C4-2B (cell line): ENCODE measurements around the gene RBM28.

Experiments
- ZFX ChIP-seq: fragments of 450-650 bp; IDR thresholded peaks from 2 replicates; pipeline ENCODE4 v1.6.1; 2017
- TF ChIP-seq, protein P1 (sequence below): fragments of 450-650 bp; conservative IDR thresholded peaks from 2 replicates; pipeline ENCODE4 v1.5.1; 2017; ENCODE audit warnings: mild to moderate bottlenecking

DNA sequence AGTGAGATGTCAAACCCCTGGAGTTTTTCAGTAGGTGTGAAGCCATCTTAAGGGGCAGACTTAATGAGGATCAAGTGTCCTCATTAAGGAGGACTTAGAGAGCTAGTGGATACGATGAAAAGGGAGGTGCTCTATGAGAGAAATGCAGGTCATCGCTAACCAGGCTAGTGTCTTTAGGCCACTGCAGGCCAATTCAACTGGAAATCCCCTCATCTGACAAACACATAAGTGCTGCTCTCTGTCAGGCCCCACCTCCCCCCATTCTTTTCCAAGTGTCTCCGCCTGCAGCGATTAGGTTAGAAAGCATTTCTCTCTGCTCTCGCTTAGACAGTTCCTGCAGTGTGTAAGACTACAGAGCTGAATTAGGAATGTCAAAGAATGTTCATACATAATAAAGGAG lies 33.7 kb downstream of the RBM28 start:
- TF ChIP-seq, protein P1, sequence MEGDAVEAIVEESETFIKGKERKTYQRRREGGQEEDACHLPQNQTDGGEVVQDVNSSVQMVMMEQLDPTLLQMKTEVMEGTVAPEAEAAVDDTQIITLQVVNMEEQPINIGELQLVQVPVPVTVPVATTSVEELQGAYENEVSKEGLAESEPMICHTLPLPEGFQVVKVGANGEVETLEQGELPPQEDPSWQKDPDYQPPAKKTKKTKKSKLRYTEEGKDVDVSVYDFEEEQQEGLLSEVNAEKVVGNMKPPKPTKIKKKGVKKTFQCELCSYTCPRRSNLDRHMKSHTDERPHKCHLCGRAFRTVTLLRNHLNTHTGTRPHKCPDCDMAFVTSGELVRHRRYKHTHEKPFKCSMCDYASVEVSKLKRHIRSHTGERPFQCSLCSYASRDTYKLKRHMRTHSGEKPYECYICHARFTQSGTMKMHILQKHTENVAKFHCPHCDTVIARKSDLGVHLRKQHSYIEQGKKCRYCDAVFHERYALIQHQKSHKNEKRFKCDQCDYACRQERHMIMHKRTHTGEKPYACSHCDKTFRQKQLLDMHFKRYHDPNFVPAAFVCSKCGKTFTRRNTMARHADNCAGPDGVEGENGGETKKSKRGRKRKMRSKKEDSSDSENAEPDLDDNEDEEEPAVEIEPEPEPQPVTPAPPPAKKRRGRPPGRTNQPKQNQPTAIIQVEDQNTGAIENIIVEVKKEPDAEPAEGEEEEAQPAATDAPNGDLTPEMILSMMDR, result no peak
- no peak for TF ChIP-seq ZFX
